ENCODE results near the gene MYL6. TPM values are rescaled to one million over a fixed set of nuclear protein-coding genes. Genes with fewer than 3 reads are reported as not detected.

Gene MYL6
- total and polyA plus RNA-seq, 10 of the 15 experiments (the other 5 are each of a cell fraction or from before 2014, with no cell fraction given) = 1,000 to 4,116 (median 1,828) TPM

DNA sequence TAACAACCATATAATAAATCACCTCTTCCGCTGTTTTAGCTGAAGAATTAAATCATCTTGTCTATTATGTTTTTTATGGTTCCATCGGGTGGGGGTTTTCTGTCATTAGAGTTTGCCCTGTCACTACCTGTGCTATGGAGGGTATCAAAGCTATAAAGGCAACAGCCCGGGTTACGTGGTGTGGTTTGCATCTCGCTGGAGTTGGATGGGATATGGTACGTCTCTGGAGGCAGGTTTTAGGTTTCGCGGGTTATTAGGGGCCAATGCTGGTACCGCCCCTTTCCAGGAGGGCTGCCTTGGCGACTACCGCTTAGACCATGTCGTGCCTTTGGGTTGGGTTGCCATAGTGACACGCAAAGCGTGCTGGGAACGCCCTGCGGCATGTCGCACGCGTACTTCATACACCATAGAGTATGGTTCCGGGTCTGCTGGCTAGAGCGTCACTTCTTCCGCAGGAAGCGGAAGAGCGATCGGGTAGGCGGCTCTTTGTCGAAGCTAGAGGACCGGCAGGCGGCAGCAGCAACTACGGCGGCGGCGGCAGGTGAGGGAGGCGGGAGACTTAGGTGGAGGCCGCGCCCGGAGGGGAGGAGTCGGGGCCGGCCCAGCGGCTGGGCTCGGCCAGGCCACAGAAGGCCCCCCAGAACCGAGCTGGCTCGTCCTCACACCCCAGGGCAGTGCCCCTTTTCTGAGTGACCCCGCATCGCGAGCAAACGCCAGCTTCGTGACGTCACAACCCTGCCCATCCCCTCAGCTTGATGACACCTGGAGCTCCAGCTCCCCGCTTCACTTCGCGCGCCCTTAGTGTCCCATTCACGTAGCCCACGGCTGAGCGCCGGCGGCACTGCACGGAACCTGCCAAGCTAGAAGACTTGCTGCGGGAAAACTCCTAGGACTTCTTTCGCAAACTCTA lies 40.1 kb upstream of the MYL6 start, which contains the start of gene ZC3H10 (continued):
- TF ChIP-seq, protein P1, sequence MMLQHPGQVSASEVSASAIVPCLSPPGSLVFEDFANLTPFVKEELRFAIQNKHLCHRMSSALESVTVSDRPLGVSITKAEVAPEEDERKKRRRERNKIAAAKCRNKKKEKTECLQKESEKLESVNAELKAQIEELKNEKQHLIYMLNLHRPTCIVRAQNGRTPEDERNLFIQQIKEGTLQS (IDR thresholded peaks at IDR 0.05; ENCODE audit: borderline replicate concordance, extremely low read depth, low read depth, low read length) = peak; percentile 52; the same call in 1 of the 2 replicates
- TF ChIP-seq IKZF2 (IDR thresholded peaks at IDR 0.05) = no peak
- peak; percentile 98 for TF ChIP-seq PML (IDR thresholded peaks at IDR 0.05; ENCODE audit: low read length)
- no peak for TF ChIP-seq SUZ12 (IDR thresholded peaks at IDR 0.05; ENCODE audit: unreplicated experiment)
- TF ChIP-seq MAX (IDR thresholded peaks at IDR 0.05; ENCODE audit: low read depth, low read length) = peak; percentile 96
- TF ChIP-seq RFX5 (IDR thresholded peaks at IDR 0.05; ENCODE audit: low read depth, low read length) = no peak; the same call in 1 of the 2 replicates
- TF ChIP-seq KAT2A (conservative IDR thresholded peaks at IDR 0.05; ENCODE audit: control insufficient read depth, low read depth, low read length) = no peak
- peak; percentile 87 for TF ChIP-seq HCFC1 (IDR thresholded peaks at IDR 0.05; ENCODE audit: low read length)
- peak; percentile 53; the same call in 1 of the 2 replicates for TF ChIP-seq SPI1 (IDR thresholded peaks at IDR 0.05; ENCODE audit: borderline replicate concordance, insufficient read depth, low read depth, low read length)
- TF ChIP-seq CBFB (IDR thresholded peaks at IDR 0.05; ENCODE audit: low read depth) = no peak; the same call in none of the 2 replicates
- TF ChIP-seq USF1 (IDR thresholded peaks at IDR 0.05; ENCODE audit: borderline replicate concordance, extremely low read length, insufficient read depth, low read depth, low read length) = no peak
- peak; percentile 83 for TF ChIP-seq ATF7 (IDR thresholded peaks at IDR 0.05; ENCODE audit: low read depth)
- peak; percentile 97 for TF ChIP-seq SMAD5 (IDR thresholded peaks at IDR 0.05; ENCODE audit: low read depth)
- peak; percentile 88 for TF ChIP-seq ZNF207 (IDR thresholded peaks at IDR 0.05; ENCODE audit: borderline replicate concordance)
- peak; percentile 53 for TF ChIP-seq ZBTB11 (CRISPR knock-in tag; IDR thresholded peaks at IDR 0.05)
- no peak for TF ChIP-seq ZNF274 (IDR thresholded peaks at IDR 0.05; ENCODE audit: insufficient read depth, insufficient read length)
- TF ChIP-seq TARDBP (IDR thresholded peaks at IDR 0.05; ENCODE audit: borderline replicate concordance) = peak; percentile 91
- TF ChIP-seq STAT3 (IDR thresholded peaks at IDR 0.05; ENCODE audit: low read depth, low read length) = 0 out of 2 replicates have a peak, but pooled peaks have one; percentile 53
- no peak for TF ChIP-seq NFXL1 (IDR thresholded peaks at IDR 0.05; ENCODE audit: borderline replicate concordance)
- TF ChIP-seq CREB1 (IDR thresholded peaks at IDR 0.05; ENCODE audit: low read depth) = peak; percentile 93
- TF ChIP-seq EED (IDR thresholded peaks at IDR 0.05; ENCODE audit: low read depth) = no peak
- TF ChIP-seq LARP7 (IDR thresholded peaks at IDR 0.05) = peak; percentile 53
- TF ChIP-seq EGR1 (IDR thresholded peaks at IDR 0.05; ENCODE audit: borderline replicate concordance in 1 of 2, low read depth in 2 of 2, low read length in 2 of 2) = peak; percentile 79 to 82
